K562 (cell line): Measurements from ENCODE around the gene SHC1. TPM values are rescaled to one million over a fixed set of nuclear protein-coding genes. Genes with fewer than 3 reads are reported as not detected.

Experiments used
- AFF1 ChIP-seq, 2 experiments: fragments of 450-650 bp; IDR thresholded peaks; 2 replicates each; pipeline ENCODE4 v1.6.1; 2018; ENCODE audit warnings: mild to moderate bottlenecking in 2 of 2, low read depth in 1 of 2; ENCODE audit not compliant: partially characterized antibody in 2 of 2
- ARID4B ChIP-seq: sonication (generic); formaldehyde crosslinking; IDR thresholded peaks from 2 replicates; pipeline ENCODE4 v1.8.0; 2022; ENCODE audit warnings: mild to moderate bottlenecking, missing genetic modification reagents
- EP400 ChIP-seq: fragments of 450-650 bp; IDR thresholded peaks from 2 replicates; pipeline ENCODE4 v1.6.1; 2017; ENCODE audit warnings: antibody characterized with exemption, mild to moderate bottlenecking, moderate library complexity
- GABPA ChIP-seq: fragments of 200-800 bp; sonication (Bioruptor generic); conservative IDR thresholded peaks from 2 replicates; pipeline ENCODE4 v1.6.1; 2016; ENCODE audit warnings: low read depth, missing genetic modification characterization, missing compliant biosample characterization
- HLTF ChIP-seq: fragments of 450-650 bp; IDR thresholded peaks from 2 replicates; pipeline ENCODE4 v1.6.1; 2016
- MECOM ChIP-seq: fragments of 250-450 bp; sonication (Bioruptor Pico); IDR thresholded peaks from 2 replicates; pipeline ENCODE4 v1.8.0; 2022; ENCODE audit warnings: inconsistent platforms
- NONO ChIP-seq, 2 experiments: fragments of 200-400 bp in 1 of 2; fragments of 450-650 bp in 1 of 2; formaldehyde crosslinking in 1 of 2; IDR thresholded peaks; 2 replicates each; pipeline ENCODE4 v1.6.1; 2017; ENCODE audit warnings: low read depth in 2 of 2, mild to moderate bottlenecking in 2 of 2, moderate library complexity in 2 of 2, low read length in 1 of 2
- RBM25 ChIP-seq: fragments of 200-400 bp; formaldehyde crosslinking; IDR thresholded peaks from 2 replicates; pipeline ENCODE4 v1.6.1; 2018; ENCODE audit warnings: low read length, low read depth, moderate library complexity; ENCODE audit not compliant: severe bottlenecking
- RBM34 ChIP-seq: fragments of 200-400 bp; formaldehyde crosslinking; IDR thresholded peaks from 2 replicates; pipeline ENCODE4 v1.6.1; 2018; ENCODE audit warnings: low read length, borderline replicate concordance; ENCODE audit not compliant: insufficient read depth
- SIX5 ChIP-seq, 2 experiments: IDR thresholded peaks; 2 replicates each; pipeline ENCODE4 v1.6.1; 2011; ENCODE audit warnings: low read length in 2 of 2, borderline replicate concordance in 1 of 2, low read depth in 1 of 2, mild to moderate bottlenecking in 1 of 2, moderate library complexity in 1 of 2; ENCODE audit not compliant: insufficient read depth in 1 of 2
- YY1 ChIP-seq, 3 experiments: IDR thresholded peaks; 2 replicates each; pipeline ENCODE4 v1.6.1; 2011; ENCODE audit warnings: low read length in 2 of 3, mild to moderate bottlenecking in 2 of 3, moderate library complexity in 2 of 3, borderline replicate concordance in 1 of 3, control low read depth in 1 of 3, low read depth in 1 of 3; ENCODE audit not compliant: insufficient read depth in 3 of 3, insufficient replicate concordance in 2 of 3, control insufficient read depth in 1 of 3, insufficient read length in 1 of 3; ENCODE audit errors: extremely low read depth in 1 of 3
- ZBTB1 ChIP-seq: sonication (generic); formaldehyde crosslinking; IDR thresholded peaks from 2 replicates; pipeline ENCODE4 v1.8.1; 2023; ENCODE audit warnings: missing genetic modification reagents, low read depth, mild to moderate bottlenecking, borderline replicate concordance
- ZEB2 ChIP-seq: fragments of 450-650 bp; IDR thresholded peaks from 2 replicates; pipeline ENCODE4 v1.6.1; 2016
- ZNF277 ChIP-seq: fragments of 250-450 bp; sonication (Bioruptor Pico); IDR thresholded peaks from 2 replicates; pipeline ENCODE4 v1.8.0; 2022; ENCODE audit warnings: inconsistent platforms, mild to moderate bottlenecking, moderate library complexity, borderline replicate concordance
- polyA plus RNA-seq, 8 experiments: library from polyadenylated mRNA; depleted of rRNA in 4 of 8; stranded (reverse) in 5 of 8; unstranded in 3 of 8; fragments of >200 nt; fragmentation: Nextera tagmentation in 2 of 8; fragmentation: Illumina TruSeq in 1 of 8; extraction: Ambion mirVana in 2 of 8; extraction: Trizol in 1 of 8; gene quantifications; 2 replicates each; pipeline versions ENCODE4 v1.2.1 to v1.2.3, GENCODE V29; 2011 to 2014; ENCODE audit warnings: inconsistent platforms in 1 of 8, missing spikeins in 1 of 8
- total RNA-seq, 7 experiments: library from RNA; depleted of rRNA in 6 of 7; stranded (reverse); fragments of >200 nt in 6 of 7; fragmentation: Illumina TruSeq in 2 of 7; extraction: Trizol in 2 of 7; gene quantifications; 2 replicates each; pipeline versions ENCODE4 v1.2.1 to v1.2.3, GENCODE V29; 2011 to 2021; ENCODE audit warnings: low replicate concordance in 1 of 7

The SHC1 gene
- total and polyA plus RNA-seq, 9 of the 15 experiments (the other 6 are each of a cell fraction or from before 2014, with no cell fraction given) = 4.1 to 113 (median 51.9) TPM

- TF ChIP-seq NONO (IDR thresholded peaks at IDR 0.05; ENCODE audit: low read depth in 2 of 2, low read length in 1 of 2) = peak in 1 of 2 experiments; percentile 70; a peak in 1 of 4 replicates
- peak; percentile 77; the same call in 1 of the 2 replicates for TF ChIP-seq EP400
- TF ChIP-seq MECOM (CRISPR knock-in tag) = no peak
- peak in 2 of 3 experiments; percentile 74 to 81 for TF ChIP-seq YY1 (IDR thresholded peaks at IDR 0.05; ENCODE audit: borderline replicate concordance in 1 of 3, control insufficient read depth in 1 of 3, extremely low read depth in 1 of 3, insufficient read depth in 3 of 3, insufficient read length in 1 of 3, insufficient replicate concordance in 2 of 3, low read depth in 1 of 3, low read length in 2 of 3)
- peak; percentile 95 for TF ChIP-seq ZEB2
- TF ChIP-seq GABPA = peak; percentile 42; the same call in 1 of the 2 replicates
- TF ChIP-seq RBM25 = no peak
- TF ChIP-seq AFF1 (IDR thresholded peaks at IDR 0.05; ENCODE audit: low read depth in 1 of 2, partially characterized antibody in 2 of 2) = peak in 1 of 2 experiments; percentile 11
- TF ChIP-seq HLTF = 0 out of 2 replicates have a peak, but pooled peaks have one; percentile 31
- no peak for TF ChIP-seq ZNF277 (CRISPR knock-in tag)
- no peak for TF ChIP-seq SIX5 (IDR thresholded peaks at IDR 0.05; ENCODE audit: borderline replicate concordance in 1 of 2, insufficient read depth in 1 of 2, low read depth in 1 of 2, low read length in 2 of 2)
- TF ChIP-seq ZBTB1 (CRISPR knock-in tag) = 0 out of 2 replicates have a peak, but pooled peaks have one; percentile 65
- 0 out of 2 replicates have a peak, but pooled peaks have one; percentile 55 for TF ChIP-seq RBM34
- TF ChIP-seq ARID4B (CRISPR knock-in tag) = peak; percentile 73
Observed at GRCh38 chr1:155017041-155017945, 46.7 kb upstream of the SHC1 start (continued).
